ENCODE data around the gene TAX1BP1.

The TAX1BP1 gene

DNA sequence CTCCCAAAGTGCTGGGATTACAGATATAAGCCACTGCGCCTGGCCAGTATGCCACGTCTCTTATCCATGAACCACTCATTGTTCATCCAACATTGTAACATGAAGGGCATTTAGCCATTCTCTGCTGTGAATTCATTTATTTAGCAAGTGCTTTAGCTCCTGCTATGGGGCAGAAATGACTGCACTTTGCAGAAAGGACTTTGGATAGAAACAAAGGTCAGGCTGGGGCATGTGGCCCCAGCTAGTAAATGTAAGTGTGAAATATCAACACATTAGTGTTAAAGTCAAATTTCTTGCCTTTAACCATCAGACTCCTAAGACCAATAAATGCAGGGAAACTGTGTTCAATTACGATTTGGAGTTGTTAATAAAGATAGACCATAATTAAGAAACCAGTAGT is 27.7 kb upstream of the TAX1BP1 start:
- DNase-seq (ENCODE audit: low spot score) = no peak
- in situ Hi-C loops (cut with MboI; ENCODE audit: low pct_unique_long_range_greater_than_20kb, low sequenced_read_pairs, unreplicated experiment) = no loop called here
- TF ChIP-seq, protein P1, sequence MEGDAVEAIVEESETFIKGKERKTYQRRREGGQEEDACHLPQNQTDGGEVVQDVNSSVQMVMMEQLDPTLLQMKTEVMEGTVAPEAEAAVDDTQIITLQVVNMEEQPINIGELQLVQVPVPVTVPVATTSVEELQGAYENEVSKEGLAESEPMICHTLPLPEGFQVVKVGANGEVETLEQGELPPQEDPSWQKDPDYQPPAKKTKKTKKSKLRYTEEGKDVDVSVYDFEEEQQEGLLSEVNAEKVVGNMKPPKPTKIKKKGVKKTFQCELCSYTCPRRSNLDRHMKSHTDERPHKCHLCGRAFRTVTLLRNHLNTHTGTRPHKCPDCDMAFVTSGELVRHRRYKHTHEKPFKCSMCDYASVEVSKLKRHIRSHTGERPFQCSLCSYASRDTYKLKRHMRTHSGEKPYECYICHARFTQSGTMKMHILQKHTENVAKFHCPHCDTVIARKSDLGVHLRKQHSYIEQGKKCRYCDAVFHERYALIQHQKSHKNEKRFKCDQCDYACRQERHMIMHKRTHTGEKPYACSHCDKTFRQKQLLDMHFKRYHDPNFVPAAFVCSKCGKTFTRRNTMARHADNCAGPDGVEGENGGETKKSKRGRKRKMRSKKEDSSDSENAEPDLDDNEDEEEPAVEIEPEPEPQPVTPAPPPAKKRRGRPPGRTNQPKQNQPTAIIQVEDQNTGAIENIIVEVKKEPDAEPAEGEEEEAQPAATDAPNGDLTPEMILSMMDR (IDR thresholded peaks at IDR 0.05; ENCODE audit: extremely low read depth, insufficient read depth, missing control alignments) = no peak

DNA sequence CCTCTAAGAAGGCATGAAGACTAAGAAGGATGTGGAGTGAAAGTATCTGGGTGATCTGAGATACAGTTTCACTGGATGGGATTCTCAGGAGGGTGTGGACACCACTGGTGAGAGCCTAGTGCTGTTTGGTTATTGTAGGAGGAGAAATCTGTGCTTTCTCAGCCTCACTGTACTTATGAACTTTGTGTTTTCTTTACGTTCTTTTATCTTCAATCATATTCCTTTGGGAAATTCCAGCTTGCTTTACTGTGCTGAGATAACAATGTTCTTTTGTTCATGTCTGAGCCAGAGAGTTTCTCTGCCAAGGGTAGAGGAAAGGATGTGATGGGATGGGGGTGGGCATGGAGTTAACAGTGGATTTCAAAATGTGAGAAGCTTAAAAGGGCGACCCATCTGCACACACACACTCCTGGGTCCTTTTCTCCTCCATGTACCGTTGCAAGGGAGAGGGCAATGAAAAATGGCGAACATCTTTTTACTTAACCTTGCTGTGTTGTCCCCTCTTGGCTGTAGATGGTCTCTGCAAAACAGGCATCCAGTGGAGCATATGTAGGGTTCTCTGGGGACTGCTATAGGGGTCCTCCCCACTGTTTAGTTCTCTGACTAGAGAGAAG is 25.0 kb upstream of the TAX1BP1 start:
- TF ChIP-seq, protein P1 (IDR thresholded peaks at IDR 0.05; ENCODE audit: extremely low read depth, insufficient read depth, missing control alignments) = no peak
- DNase-seq (ENCODE audit: low spot score) = no peak
- in situ Hi-C loops (cut with MboI; ENCODE audit: low pct_unique_long_range_greater_than_20kb, low sequenced_read_pairs, unreplicated experiment) = no loop called here

DNA sequence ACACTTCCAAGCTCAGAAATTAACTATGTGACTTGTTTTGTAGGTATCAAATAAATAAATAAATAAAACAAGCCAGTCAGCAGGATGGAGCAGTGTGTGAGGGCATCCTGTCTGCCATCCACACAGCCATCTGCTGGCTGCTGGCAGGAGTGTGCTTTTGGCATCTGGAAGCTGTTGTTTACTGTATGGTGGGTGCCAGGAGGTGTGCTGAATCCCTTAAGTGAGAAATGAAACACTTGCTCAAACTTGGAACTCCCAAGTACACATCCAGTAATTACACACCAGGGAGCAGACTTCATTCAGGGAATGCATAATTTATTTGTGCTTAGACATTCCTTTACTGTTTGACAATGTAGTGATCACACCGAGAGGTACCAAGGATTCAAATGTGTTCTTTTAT is 16.9 kb upstream of the TAX1BP1 start:
- in situ Hi-C loops (cut with MboI; ENCODE audit: low pct_unique_long_range_greater_than_20kb, low sequenced_read_pairs, unreplicated experiment) = no loop called here
- TF ChIP-seq, protein P1 (IDR thresholded peaks at IDR 0.05; ENCODE audit: extremely low read depth, insufficient read depth, missing control alignments) = no peak
- DNase-seq (ENCODE audit: low spot score) = no peak

DNA sequence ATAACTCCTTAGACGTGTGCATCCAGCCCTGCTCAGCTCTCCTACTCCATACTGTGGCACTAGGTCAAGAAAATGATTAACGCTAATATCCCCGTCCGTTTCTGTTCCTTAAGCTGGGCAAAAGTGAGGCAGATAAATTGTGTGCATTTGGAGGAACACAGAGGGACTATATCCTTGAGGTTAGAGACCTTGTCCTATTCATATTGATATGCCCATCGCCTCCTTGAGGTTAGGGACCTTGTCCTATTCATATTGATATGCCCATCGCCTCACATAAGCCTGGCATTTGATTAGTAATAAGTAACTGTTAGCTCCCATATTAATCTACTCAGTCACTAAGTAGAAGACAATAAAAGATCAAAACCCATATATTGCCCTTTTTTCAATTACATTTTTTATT is 12.9 kb upstream of the TAX1BP1 start:
- in situ Hi-C loops (cut with MboI; ENCODE audit: low pct_unique_long_range_greater_than_20kb, low sequenced_read_pairs, unreplicated experiment) = no loop called here
- TF ChIP-seq, protein P1 (IDR thresholded peaks at IDR 0.05; ENCODE audit: extremely low read depth, insufficient read depth, missing control alignments) = no peak
- no peak for DNase-seq (ENCODE audit: low spot score)

DNA sequence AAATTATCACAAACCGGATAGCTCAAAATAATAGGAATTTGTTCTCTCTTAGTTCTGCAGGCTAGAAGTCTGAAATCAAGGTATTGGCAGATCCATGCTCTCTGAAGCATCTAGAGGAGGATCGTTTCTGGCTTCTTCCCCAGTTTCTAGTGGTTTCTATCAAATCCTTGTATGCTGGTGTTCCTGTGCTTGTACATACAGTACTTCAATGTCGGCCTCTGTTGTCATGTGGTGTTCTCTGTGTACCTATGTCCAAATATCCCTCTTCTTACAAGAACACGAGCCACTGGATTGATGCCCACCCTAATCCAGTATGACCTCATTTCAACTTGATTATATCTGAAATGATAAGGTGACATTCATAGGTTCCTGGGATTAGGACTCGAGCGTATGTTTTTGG is 9.8 kb upstream of the TAX1BP1 start:
- in situ Hi-C loops (cut with MboI; ENCODE audit: low pct_unique_long_range_greater_than_20kb, low sequenced_read_pairs, unreplicated experiment) = no loop called here
- TF ChIP-seq, protein P1 (IDR thresholded peaks at IDR 0.05; ENCODE audit: extremely low read depth, insufficient read depth, missing control alignments) = no peak
- DNase-seq (ENCODE audit: low spot score) = no peak

DNA sequence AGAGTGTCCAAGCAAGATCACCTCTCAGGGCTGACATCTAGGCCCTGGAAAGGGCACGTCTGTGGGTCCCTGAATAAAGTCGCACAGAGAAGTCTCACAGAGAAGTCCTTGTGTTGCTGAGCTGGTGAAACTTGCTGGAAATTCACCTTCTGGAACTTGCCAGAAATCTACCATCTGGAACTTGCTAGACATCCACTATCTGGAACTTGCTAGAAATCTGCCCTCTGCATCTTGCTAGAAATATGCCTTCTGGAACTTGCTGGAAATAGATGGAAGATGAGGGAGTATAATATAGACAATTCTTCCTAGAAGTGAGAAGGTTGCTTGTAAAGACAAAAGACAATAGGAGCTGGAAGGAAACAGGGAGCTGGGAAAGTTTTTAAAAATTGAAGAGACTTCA is 5.4 kb upstream of the TAX1BP1 start:
- DNase-seq (ENCODE audit: low spot score) = no peak
- TF ChIP-seq, protein P1 (IDR thresholded peaks at IDR 0.05; ENCODE audit: extremely low read depth, insufficient read depth, missing control alignments) = no peak
- in situ Hi-C loops (cut with MboI; ENCODE audit: low pct_unique_long_range_greater_than_20kb, low sequenced_read_pairs, unreplicated experiment) = no loop called here

DNA sequence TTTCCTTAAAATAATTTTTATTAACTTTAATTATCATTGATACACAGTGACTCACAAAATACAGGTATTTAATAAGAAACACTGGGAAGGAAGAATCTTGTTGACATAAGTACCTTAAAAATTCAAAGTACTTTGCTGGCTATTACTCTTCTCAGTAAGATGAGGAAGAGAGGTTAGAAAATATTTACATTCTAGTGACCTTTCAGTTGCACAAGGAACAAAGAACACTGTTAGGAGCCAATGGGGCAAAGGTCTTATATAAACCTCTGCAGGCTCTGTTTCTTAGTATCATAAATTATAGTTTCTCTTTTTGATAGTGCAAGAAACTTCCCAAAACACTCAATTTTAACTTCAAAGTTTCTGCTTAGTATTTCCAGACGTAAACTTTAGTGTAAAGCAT is 4.8 kb upstream of the TAX1BP1 start:
- TF ChIP-seq, protein P1 (IDR thresholded peaks at IDR 0.05; ENCODE audit: extremely low read depth, insufficient read depth, missing control alignments) = no peak
- in situ Hi-C loops (cut with MboI; ENCODE audit: low pct_unique_long_range_greater_than_20kb, low sequenced_read_pairs, unreplicated experiment) = no loop called here
- DNase-seq (ENCODE audit: low spot score) = no peak
